Measurements from ENCODE around the gene PARD3B. TPM values are rescaled to one million over a fixed set of nuclear protein-coding genes. Genes with fewer than 3 reads are reported as not detected.

Gene PARD3B
- total RNA-seq, 1 experiment from 2014 or later: 2.0 TPM

DNA sequence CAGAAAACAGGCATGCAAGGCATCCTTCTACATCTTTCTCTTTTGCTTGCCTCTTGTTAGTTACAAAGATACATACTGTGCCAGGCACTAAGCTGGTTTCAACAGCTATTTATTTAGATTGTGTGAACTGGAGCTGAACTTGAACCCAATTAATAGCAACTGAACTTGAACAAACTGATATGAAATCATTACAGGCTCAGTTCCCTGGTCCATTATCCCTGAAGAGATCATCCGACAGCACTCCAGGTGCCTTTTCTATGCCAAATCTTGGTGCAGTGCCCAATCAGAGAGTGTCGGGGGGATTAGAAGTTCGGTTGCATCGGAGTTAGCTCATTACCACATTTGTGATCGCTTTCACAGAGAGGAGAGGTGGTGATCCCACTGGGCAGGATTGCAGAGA, 477.6 kb downstream of the PARD3B start:
- intact Hi-C loops (cut with micrococcal nuclease): no loop called here
- H3K4me1 ChIP-seq (ENCODE audit: control insufficient read depth in 1 of 2, insufficient read depth in 2 of 2, low read length in 2 of 2): peaks cover 0 to 7% of the 10 kb centered on the region in 2 experiments; a peak in 1 of 4 replicates
- BruUV-seq (replicated peaks): no TSS peak
- CTCF ChIA-PET: no interaction called here
- DNase-seq (ENCODE audit: low read depth, low spot score): no peak
- POLR2A ChIA-PET: no interaction called here
- H3K9me3 ChIP-seq (ENCODE audit: control insufficient read depth in 1 of 2, insufficient read depth in 1 of 2, low read depth in 1 of 2, low read length in 2 of 2): no peaks in the 10 kb centered on the region
- no peak for ATAC-seq
- H3K36me3 ChIP-seq (ENCODE audit: control insufficient read depth in 1 of 2, insufficient read depth in 2 of 2, low read length in 2 of 2): no peaks in the 10 kb centered on the region
- H3K79me2 ChIP-seq (ENCODE audit: insufficient read depth, low read length): no peaks in the 10 kb centered on the region
- no peaks in the 10 kb centered on the region for H3K27me3 ChIP-seq (ENCODE audit: insufficient read depth, low read length)
- H3K9me2 ChIP-seq (ENCODE audit: insufficient read depth): no peaks in the 10 kb centered on the region
- no peaks in the 10 kb centered on the region; the same call in 1 of the 2 replicates for H4K20me1 ChIP-seq (ENCODE audit: insufficient read depth)
- H3K4me3 ChIP-seq (replicated peaks in 1 of 2; ENCODE audit: low read depth in 1 of 2, low read length in 2 of 2): no peak overlapping the region
- no peak overlapping the region for H3K4me2 ChIP-seq (ENCODE audit: low read length)
- RAD21 ChIA-PET (ENCODE audit: low non-redundant PET in 1 of 2, low total read pairs in 2 of 2, uncharacterized antibody in 2 of 2, unreplicated experiment in 2 of 2): no interaction called here
- H3K9ac ChIP-seq (ENCODE audit: low read length): no peak overlapping the region
- H3K27ac ChIP-seq (ENCODE audit: low read depth, low read length): no peak overlapping the region
- no peak overlapping the region for H2AFZ ChIP-seq (ENCODE audit: low read depth, low read length, poor library complexity, severe bottlenecking)
- no peak for TF ChIP-seq RAD21 (IDR thresholded peaks at IDR 0.05; ENCODE audit: low read depth)
- no peak for TF ChIP-seq CBX3 (IDR thresholded peaks at IDR 0.05; ENCODE audit: low read depth)
- no peak for TF ChIP-seq FOSL1 (IDR thresholded peaks at IDR 0.05; ENCODE audit: low read depth)
- TF ChIP-seq POLR2A (IDR thresholded peaks at IDR 0.05; ENCODE audit: borderline replicate concordance, extremely low read depth, insufficient read depth, insufficient read length): no peak
- no peak for TF ChIP-seq TCF7L2 (IDR thresholded peaks at IDR 0.05; ENCODE audit: borderline replicate concordance, extremely low read depth, insufficient read depth, insufficient read length)
- no peak for TF ChIP-seq CEBPB (IDR thresholded peaks at IDR 0.05; ENCODE audit: low read depth)
- no peak for TF ChIP-seq ZFX (IDR thresholded peaks at IDR 0.05)
- TF ChIP-seq EZH2phosphoT487 (IDR thresholded peaks at IDR 0.05; ENCODE audit: borderline replicate concordance): no peak
- no peak for TF ChIP-seq SIN3A (IDR thresholded peaks at IDR 0.05; ENCODE audit: low read depth)
- no peak for TF ChIP-seq REST (IDR thresholded peaks at IDR 0.05; ENCODE audit: low read depth)
- no peak for TF ChIP-seq YY1 (IDR thresholded peaks at IDR 0.05; ENCODE audit: extremely low read depth, insufficient replicate concordance, low read depth, low read length)
- TF ChIP-seq, protein P1, sequence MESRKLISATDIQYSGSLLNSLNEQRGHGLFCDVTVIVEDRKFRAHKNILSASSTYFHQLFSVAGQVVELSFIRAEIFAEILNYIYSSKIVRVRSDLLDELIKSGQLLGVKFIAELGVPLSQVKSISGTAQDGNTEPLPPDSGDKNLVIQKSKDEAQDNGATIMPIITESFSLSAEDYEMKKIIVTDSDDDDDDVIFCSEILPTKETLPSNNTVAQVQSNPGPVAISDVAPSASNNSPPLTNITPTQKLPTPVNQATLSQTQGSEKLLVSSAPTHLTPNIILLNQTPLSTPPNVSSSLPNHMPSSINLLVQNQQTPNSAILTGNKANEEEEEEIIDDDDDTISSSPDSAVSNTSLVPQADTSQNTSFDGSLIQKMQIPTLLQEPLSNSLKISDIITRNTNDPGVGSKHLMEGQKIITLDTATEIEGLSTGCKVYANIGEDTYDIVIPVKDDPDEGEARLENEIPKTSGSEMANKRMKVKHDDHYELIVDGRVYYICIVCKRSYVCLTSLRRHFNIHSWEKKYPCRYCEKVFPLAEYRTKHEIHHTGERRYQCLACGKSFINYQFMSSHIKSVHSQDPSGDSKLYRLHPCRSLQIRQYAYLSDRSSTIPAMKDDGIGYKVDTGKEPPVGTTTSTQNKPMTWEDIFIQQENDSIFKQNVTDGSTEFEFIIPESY (IDR thresholded peaks at IDR 0.05; ENCODE audit: extremely low read depth, insufficient replicate concordance, low read length): no peak
- TF ChIP-seq POLR2AphosphoS5 (IDR thresholded peaks at IDR 0.05; ENCODE audit: low read depth, low read length): no peak
- no peak for TF ChIP-seq ATF3 (IDR thresholded peaks at IDR 0.05)
- TF ChIP-seq JUND (IDR thresholded peaks at IDR 0.05): no peak
